Measurements from ENCODE around the gene SLC17A4.

SLC17A4 gene

DNA sequence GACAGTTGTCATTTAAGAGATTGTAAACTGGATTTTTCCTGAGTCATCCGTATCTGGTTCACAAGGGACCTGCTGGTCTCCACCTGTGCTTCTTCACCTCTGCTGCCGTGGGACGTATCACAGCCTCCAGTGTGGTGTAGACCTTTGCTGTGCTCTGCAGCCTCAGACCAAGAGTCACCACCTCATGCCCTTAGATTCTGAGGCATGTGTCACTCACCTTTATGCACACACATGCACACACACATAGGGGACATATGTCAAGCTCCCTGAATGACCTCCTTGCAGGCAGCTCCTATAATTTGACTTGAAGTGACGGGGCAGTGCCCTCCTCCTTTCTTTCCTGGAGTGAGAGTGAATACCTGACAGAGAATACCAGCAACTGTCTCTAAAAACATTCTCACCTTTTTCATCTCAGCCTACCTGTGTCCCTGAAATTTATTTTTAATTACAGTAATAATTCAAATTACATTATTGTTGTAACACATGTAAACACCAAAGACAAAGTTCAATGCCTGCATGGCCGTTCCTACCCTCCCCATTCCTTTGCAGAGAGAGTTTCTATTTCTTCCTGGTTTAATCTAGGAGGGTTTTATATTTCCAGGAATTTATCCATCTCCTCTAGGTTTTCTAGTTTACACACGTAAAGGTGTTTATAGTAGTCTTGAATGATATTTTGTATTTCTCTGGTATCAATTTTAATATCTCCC lies 3.5 kb downstream of the SLC17A4 start:
- no peaks in the 10 kb centered on the region for H3K27me3 Mint-ChIP-seq
- H3K27ac Mint-ChIP-seq = no peak overlapping the region
- no peaks in the 10 kb centered on the region for H3K4me1 Mint-ChIP-seq (ENCODE audit: low read depth)
- intact Hi-C loops (cut with micrococcal nuclease) = no loop called here
- no peaks in the 10 kb centered on the region for H3K9me3 Mint-ChIP-seq
- H3K36me3 Mint-ChIP-seq (ENCODE audit: low read depth) = no peaks in the 10 kb centered on the region
- H3K4me3 Mint-ChIP-seq = no peak overlapping the region

DNA sequence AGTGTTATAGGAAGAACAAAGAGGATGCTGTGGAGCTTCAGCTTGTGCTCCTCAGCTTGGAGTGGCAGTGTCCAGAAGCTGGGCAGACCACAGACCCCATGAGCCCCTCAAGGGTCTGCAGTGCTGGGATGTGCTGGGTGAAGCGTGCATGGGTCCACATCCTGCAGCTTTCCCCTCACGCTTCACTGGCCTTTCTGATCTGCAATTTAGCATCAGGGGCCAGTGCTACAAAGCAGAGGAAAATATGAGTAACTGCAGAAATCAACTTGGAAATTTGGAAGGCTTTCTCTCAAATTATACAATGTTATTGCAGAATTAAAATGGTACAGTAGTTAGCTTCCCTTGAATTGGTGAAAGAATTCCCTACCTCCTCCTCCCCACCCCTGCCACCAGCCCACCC lies 10.1 kb downstream of the SLC17A4 start:
- intact Hi-C loops (cut with micrococcal nuclease) = no loop called here
- Mint-ChIP-seq H3K36me3 (ENCODE audit: low read depth) (no peaks in the 10 kb centered on the region), H3K27me3 (peaks cover 1% of the 10 kb centered on the region), H3K4me3 (no peak overlapping the region), H3K4me1 (ENCODE audit: low read depth) (no peaks in the 10 kb centered on the region), H3K27ac (no peak overlapping the region), H3K9me3 (no peaks in the 10 kb centered on the region)

- intact Hi-C loops (cut with micrococcal nuclease) = no loop called here
- Mint-ChIP-seq H3K27ac (no peak overlapping the region), H3K27me3 (peaks cover 1% of the 10 kb centered on the region), H3K4me3 (no peak overlapping the region), H3K4me1 (ENCODE audit: low read depth) (no peaks in the 10 kb centered on the region), H3K36me3 (ENCODE audit: low read depth) (no peaks in the 10 kb centered on the region), H3K9me3 (no peaks in the 10 kb centered on the region)
Observed at GRCh38 chr6:25768566-25768965, 14.0 kb downstream of the SLC17A4 start.

DNA sequence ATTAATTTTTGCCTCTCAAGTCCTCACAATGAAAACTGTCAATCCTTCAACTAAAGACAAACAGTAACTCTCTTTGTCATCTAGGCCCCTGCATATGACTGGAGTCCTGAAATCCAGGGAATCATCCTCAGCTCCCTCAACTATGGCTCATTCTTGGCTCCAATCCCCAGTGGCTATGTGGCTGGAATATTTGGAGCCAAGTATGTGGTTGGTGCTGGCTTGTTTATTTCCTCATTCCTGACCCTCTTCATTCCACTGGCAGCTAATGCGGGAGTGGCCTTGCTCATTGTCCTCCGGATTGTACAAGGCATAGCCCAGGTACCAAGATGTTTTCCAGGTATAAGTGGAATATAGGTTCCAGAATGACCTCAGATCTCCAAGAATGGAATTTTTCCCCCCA lies 15.4 kb downstream of the SLC17A4 start:
- Mint-ChIP-seq H3K4me3 (no peak overlapping the region), H3K27ac (no peak overlapping the region), H3K36me3 (ENCODE audit: low read depth) (no peaks in the 10 kb centered on the region), H3K9me3 (no peaks in the 10 kb centered on the region), H3K4me1 (ENCODE audit: low read depth) (no peaks in the 10 kb centered on the region), H3K27me3 (peaks cover 1% of the 10 kb centered on the region)
- intact Hi-C loops (cut with micrococcal nuclease) = no loop called here

- no peaks in the 10 kb centered on the region for H3K36me3 Mint-ChIP-seq (ENCODE audit: low read depth)
- H3K9me3 Mint-ChIP-seq = no peaks in the 10 kb centered on the region
- no peak overlapping the region for H3K27ac Mint-ChIP-seq
- intact Hi-C loops (cut with micrococcal nuclease) = no loop called here
- H3K27me3 Mint-ChIP-seq = peaks cover 3% of the 10 kb centered on the region
- H3K4me1 Mint-ChIP-seq (ENCODE audit: low read depth) = no peaks in the 10 kb centered on the region
- H3K4me3 Mint-ChIP-seq = no peak overlapping the region
Observed at GRCh38 chr6:25774120-25774715, 19.7 kb downstream of the SLC17A4 start.

GRCh38 chr6:25777031-25777430 lies 22.5 kb downstream of the SLC17A4 start:
- Mint-ChIP-seq H3K27ac (no peak overlapping the region), H3K9me3 (no peaks in the 10 kb centered on the region), H3K4me3 (no peak overlapping the region), H3K4me1 (ENCODE audit: low read depth) (no peaks in the 10 kb centered on the region), H3K36me3 (ENCODE audit: low read depth) (no peaks in the 10 kb centered on the region), H3K27me3 (peaks cover 3% of the 10 kb centered on the region)
- intact Hi-C loops (cut with micrococcal nuclease) = no loop called here

- Mint-ChIP-seq H3K4me1 (ENCODE audit: low read depth) (no peaks in the 10 kb centered on the region), H3K27ac (no peak overlapping the region), H3K4me3 (no peak overlapping the region), H3K27me3 (peaks cover 3% of the 10 kb centered on the region), H3K9me3 (no peaks in the 10 kb centered on the region), H3K36me3 (ENCODE audit: low read depth) (no peaks in the 10 kb centered on the region)
- intact Hi-C loops (cut with micrococcal nuclease) = no loop called here
Observed at GRCh38 chr6:25777856-25778649, 23.5 kb downstream of the SLC17A4 start.

DNA sequence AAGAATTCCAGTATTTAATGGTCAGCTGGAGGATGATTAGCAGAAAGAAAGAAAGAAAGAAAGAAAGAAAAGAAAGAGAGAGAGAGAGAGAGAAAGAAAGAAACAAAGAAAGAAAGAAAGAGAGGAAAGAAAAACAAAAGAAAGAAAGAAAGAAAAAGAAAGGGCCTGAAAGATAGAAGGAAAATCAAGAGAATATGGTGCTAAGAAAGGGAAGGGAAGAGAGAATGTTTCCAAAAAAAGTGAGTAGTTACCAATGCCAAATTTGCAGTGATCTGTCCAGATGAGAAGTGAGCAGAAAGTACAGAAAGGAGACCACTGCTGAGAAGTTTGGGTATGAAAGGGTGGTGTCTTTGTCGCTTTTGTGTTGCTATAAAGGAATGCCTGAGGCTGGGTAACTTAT lies 26.6 kb downstream of the SLC17A4 start:
- intact Hi-C loops (cut with micrococcal nuclease) = no loop called here
- H3K4me1 Mint-ChIP-seq (ENCODE audit: low read depth) = no peaks in the 10 kb centered on the region

DNA sequence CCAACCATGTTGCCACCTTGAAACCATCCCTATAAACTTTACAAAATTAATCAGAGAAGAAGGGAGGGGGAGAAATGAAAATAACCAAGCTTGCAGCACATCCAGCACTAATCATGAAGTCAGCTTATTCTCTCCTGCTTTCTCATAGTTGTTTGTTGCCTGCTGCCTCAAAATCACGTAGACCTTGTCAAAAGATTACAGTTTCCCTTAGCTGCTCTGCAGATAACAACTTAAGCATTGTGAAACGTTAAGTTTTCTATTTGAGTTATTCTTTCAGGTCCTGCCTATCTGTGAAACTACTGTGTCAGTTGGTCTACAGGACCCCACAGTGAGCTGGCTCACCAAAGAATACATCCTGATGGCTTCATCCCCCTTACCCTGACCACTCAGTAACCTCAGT lies 32.9 kb downstream of the SLC17A4 start:
- no peaks in the 10 kb centered on the region for H3K27me3 Mint-ChIP-seq
- no peaks in the 10 kb centered on the region for H3K36me3 Mint-ChIP-seq (ENCODE audit: low read depth)
- intact Hi-C loops (cut with micrococcal nuclease) = no loop called here
- no peak overlapping the region for H3K4me3 Mint-ChIP-seq
- no peaks in the 10 kb centered on the region for H3K4me1 Mint-ChIP-seq (ENCODE audit: low read depth)
- H3K27ac Mint-ChIP-seq = no peak overlapping the region
- H3K9me3 Mint-ChIP-seq = no peaks in the 10 kb centered on the region

More for the DNA sequence above, 26.6 kb downstream of the SLC17A4 start:
- Mint-ChIP-seq H3K4me3 (no peak overlapping the region), H3K36me3 (ENCODE audit: low read depth) (no peaks in the 10 kb centered on the region), H3K27ac (no peak overlapping the region), H3K27me3 (peaks cover 3% of the 10 kb centered on the region), H3K9me3 (no peaks in the 10 kb centered on the region)

GRCh38 chr6:25788305-25788922 lies 33.9 kb downstream of the SLC17A4 start:
- Mint-ChIP-seq H3K36me3 (ENCODE audit: low read depth) (no peaks in the 10 kb centered on the region), H3K27ac (no peak overlapping the region), H3K27me3 (no peaks in the 10 kb centered on the region), H3K4me3 (no peak overlapping the region), H3K9me3 (no peaks in the 10 kb centered on the region), H3K4me1 (ENCODE audit: low read depth) (no peaks in the 10 kb centered on the region)
- intact Hi-C loops (cut with micrococcal nuclease) = loop anchor here (1.0 to 2.0 kb wide), 2 partner anchors 154 to 215 kb away; no protein-coding TSS in a partner anchor

DNA sequence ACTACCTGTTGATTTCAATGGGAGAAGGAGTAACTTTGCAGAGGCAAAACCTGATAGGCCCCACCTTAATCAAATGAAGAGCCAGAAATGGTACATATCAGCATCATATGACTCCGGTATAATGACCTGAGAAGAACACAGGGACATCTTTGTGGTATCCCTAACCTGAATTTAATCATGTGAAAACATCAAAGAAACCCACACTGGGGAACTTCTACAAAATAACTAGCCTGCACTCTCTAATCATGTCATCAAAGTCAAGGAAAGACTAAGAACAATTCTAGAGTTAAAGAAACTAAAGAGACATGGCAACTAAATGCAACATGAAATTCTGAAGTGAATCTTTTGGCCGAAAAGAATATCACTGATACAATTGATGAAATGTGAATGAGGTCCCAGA lies 34.9 kb downstream of the SLC17A4 start:
- no peaks in the 10 kb centered on the region for H3K4me1 Mint-ChIP-seq (ENCODE audit: low read depth)
- no peaks in the 10 kb centered on the region for H3K36me3 Mint-ChIP-seq (ENCODE audit: low read depth)
- no peak overlapping the region for H3K27ac Mint-ChIP-seq
- no peak overlapping the region for H3K4me3 Mint-ChIP-seq
- H3K9me3 Mint-ChIP-seq = no peaks in the 10 kb centered on the region
- intact Hi-C loops (cut with micrococcal nuclease) = loop anchor here (2.0 kb wide), 1 partner anchor 153 kb away; no protein-coding TSS in a partner anchor
- H3K27me3 Mint-ChIP-seq = no peaks in the 10 kb centered on the region

DNA sequence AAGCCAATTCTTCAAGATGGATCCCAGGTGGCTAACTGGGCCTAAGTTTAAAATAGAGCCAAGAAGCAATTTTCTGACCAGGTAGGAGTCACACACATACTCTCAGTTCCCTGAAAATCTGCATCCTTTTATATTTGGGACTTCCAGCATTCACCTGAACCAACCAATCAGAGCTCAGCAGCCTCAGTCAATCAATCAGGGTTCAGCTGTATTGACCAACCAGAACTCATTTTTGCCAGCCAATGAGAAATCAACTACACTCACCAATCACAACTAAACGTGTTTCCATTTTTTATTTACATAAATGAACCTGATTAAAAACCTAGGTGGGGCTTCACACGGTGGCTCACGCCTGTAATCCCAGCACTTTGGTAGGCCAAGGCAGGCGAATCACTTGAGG lies 37.5 kb downstream of the SLC17A4 start:
- no peak overlapping the region for H3K4me3 Mint-ChIP-seq
- intact Hi-C loops (cut with micrococcal nuclease) = no loop called here

GRCh38 chr6:25793970-25794369 lies 39.4 kb downstream of the SLC17A4 start:
- Mint-ChIP-seq H3K27ac (no peak overlapping the region), H3K27me3 (peaks cover 2% of the 10 kb centered on the region), H3K9me3 (no peaks in the 10 kb centered on the region), H3K4me3 (no peak overlapping the region), H3K4me1 (ENCODE audit: low read depth) (no peaks in the 10 kb centered on the region), H3K36me3 (ENCODE audit: low read depth) (no peaks in the 10 kb centered on the region)
- intact Hi-C loops (cut with micrococcal nuclease) = no loop called here

More for the DNA sequence above, 37.5 kb downstream of the SLC17A4 start:
- Mint-ChIP-seq H3K36me3 (ENCODE audit: low read depth) (no peaks in the 10 kb centered on the region), H3K27ac (no peak overlapping the region), H3K4me1 (ENCODE audit: low read depth) (no peaks in the 10 kb centered on the region), H3K9me3 (no peaks in the 10 kb centered on the region), H3K27me3 (peaks cover 2% of the 10 kb centered on the region)

DNA sequence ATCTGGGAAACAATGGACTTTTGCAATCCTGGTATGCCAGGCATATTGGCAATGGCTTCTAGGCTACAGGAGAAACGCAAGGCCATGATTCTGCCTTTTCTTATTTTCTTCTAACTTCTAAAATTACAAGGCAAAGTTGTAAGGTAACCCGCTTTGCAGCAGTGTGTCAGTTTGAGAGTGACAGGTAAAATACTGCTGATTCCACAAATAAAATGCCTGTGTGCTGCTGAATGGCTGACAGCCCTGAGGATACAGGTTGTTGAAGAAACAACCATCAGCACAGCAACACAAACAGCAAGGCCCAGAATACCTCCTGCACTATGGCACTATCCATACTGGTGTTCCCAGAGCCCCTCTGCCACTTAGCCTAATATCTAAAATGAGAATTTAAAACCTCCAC lies 40.2 kb downstream of the SLC17A4 start:
- Mint-ChIP-seq H3K27ac (no peak overlapping the region), H3K36me3 (ENCODE audit: low read depth) (no peaks in the 10 kb centered on the region), H3K9me3 (no peaks in the 10 kb centered on the region), H3K4me3 (no peak overlapping the region), H3K4me1 (ENCODE audit: low read depth) (no peaks in the 10 kb centered on the region), H3K27me3 (peaks cover 2% of the 10 kb centered on the region)
- intact Hi-C loops (cut with micrococcal nuclease) = no loop called here

All from dendritic cell treated with granulocyte-macrophage colony-stimulating factor and Interleukin-4, amounts not matched to agents 40 ng/mL and 50 ng/mL, for 4 days (primary cell).